PFSK-1 (cell line): Measurements from ENCODE around the gene PC.

Experiments
- FOXP2 ChIP-seq: optimal IDR thresholded peaks from 2 replicates; pipeline ENCODE3; 2011; ENCODE audit warnings: borderline replicate concordance, control low read depth, inconsistent platforms; ENCODE audit not compliant: insufficient read depth; ENCODE audit errors: extremely low read length, extremely low read depth
- POLR2AphosphoS5 ChIP-seq: IDR thresholded peaks from 2 replicates; pipeline ENCODE4 v1.6.1; 2012; ENCODE audit warnings: low read depth, mild to moderate bottlenecking, control low read depth, low read length, moderate library complexity
- REST ChIP-seq, 2 experiments: IDR thresholded peaks; 2 replicates each; pipeline versions ENCODE4 v1.6.1 to v1.8.0; 2011 to 2012; ENCODE audit warnings: low read depth in 2 of 2, low read length in 2 of 2, control low read depth in 1 of 2, inconsistent platforms in 1 of 2, mild to moderate bottlenecking in 1 of 2, moderate library complexity in 1 of 2; ENCODE audit not compliant: insufficient read depth in 1 of 2
- SIN3A ChIP-seq: IDR thresholded peaks from 2 replicates; pipeline ENCODE4 v1.6.1; 2012; ENCODE audit warnings: mild to moderate bottlenecking, low read length, moderate library complexity, borderline replicate concordance; ENCODE audit not compliant: insufficient read depth
- TAF1 ChIP-seq: IDR thresholded peaks from 2 replicates; pipeline ENCODE4 v1.6.1; 2012; ENCODE audit warnings: low read length, control low read depth, borderline replicate concordance; ENCODE audit not compliant: insufficient read depth

- TF ChIP-seq REST (IDR thresholded peaks at IDR 0.05; ENCODE audit: insufficient read depth in 1 of 2, low read depth in 2 of 2, low read length in 2 of 2) (no peak), POLR2AphosphoS5 (no peak), TAF1 (no peak), SIN3A (no peak), FOXP2 (no peak)
These were observed 45.3 kb downstream of the PC start for GRCh38 chr11:66912911-66913310.
